ENCODE data around the gene PRAMEF26.
"Not testable (repeated sequence)": the region's sequence is repeated elsewhere in the genome, so short reads cannot be mapped to it uniquely, and the experiment has no call there.

PRAMEF26 gene

DNA sequence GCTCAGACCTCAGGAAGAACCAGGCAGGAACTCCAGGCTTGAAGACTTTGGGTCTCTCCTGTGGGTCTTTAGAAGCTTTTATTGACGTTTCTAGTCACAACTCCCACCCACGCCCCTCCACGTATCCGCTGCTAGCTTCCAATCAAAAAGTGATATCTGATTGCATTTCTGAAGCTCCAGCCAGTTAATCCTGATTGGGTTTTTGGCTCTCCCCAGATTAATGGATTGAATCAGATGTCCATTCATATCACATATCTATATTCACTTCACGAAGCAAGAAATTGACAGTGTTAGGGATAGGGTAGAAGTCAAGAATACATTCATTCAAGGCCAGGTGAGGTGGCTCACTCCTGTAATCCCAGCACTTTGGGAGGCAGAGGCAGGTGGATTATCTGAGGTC, at the start of gene PRAMEF26:
Gene PRAMEF26 (minus strand): TSS at position 101 of the 400 bp plus-strand sequence. CDS start 2,914 bp downstream, outside the sequence.
- not testable (repeated sequence) for H3K27ac ChIP-seq; H3K4me3 ChIP-seq; DNase-seq (ENCODE audit: low spot score)

DNA sequence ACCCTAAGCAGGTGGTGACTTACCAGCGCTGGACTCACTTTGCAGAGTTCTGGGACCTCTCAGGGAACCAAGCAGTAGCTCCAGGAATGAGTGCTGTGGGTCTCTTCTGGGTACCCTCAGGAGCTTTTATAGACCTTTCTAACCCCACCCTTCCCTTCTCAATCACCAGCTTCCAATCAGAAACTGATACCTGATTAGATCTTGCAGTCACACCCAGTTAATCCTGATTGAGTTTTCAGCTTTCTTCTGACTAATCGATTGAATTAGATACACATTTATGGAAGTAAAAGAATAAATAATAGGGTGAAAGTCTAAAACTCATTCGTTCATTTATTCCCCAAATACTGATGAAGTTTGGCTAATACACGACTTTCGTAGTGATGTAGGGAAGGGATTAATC, 45.5 kb upstream of the PRAMEF26 start, which contains the start of gene PRAMEF13:
Gene PRAMEF13 (minus strand): TSS at position 101 of the 400 bp plus-strand sequence. CDS start 1,820 bp downstream, outside the sequence.
- H3K4me3 ChIP-seq; DNase-seq (ENCODE audit: low spot score); H3K27ac ChIP-seq: not testable (repeated sequence)

DNA sequence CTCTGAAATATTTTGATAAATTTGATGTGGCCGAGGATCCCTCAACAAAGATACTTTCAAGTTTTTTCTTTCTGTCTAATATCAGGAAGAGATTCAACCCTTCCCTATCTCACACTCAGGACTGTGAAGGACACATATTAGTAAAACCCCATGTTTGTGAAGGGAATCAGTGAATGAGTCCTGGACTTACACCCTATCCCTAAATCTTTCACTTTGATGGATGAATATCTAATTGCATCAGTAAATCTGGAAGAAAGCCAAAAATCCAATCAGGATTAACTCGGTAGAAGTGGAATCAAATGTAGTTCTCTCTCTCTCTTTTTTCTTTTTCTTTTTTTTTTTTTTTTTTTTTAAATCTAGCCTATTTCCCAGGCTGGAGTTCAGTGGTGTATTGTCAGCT, 15.7 kb upstream of the PRAMEF26 start, which contains the start of gene PRAMEF9:
Gene PRAMEF9 (plus strand): TSS at position 301 of the 400 bp plus-strand sequence. CDS start 3,433 bp downstream, outside the sequence.
- not testable (repeated sequence) for H3K4me3 ChIP-seq; H3K27ac ChIP-seq; DNase-seq (ENCODE audit: low spot score)

DNA sequence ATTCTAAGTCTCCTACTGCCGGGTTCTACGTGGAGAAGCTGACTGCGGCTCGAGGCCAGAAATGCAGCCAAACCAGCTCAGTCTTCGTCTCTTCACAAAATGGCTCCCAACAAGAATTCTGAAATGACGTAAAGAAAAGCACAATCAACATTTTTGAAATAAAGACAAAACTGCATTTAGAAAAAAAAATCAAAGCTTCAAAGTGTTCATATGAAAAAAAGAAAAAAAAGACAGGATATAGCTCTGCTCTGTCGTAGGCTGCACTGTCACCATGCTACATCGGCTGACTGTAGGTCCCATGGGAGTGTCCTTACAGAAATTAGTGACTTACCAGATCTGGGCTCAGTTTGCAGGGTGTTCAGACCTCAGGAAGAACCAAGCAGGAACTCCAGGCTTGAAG, 9.7 kb upstream of the PRAMEF26 start, which contains the start of gene HNRNPCL4:
Gene HNRNPCL4 (minus strand): TSS at position 101 of the 400 bp plus-strand sequence. CDS start 164 bp downstream, outside the sequence.
- H3K4me3 ChIP-seq; DNase-seq (ENCODE audit: low spot score); H3K27ac ChIP-seq: not testable (repeated sequence)

DNA sequence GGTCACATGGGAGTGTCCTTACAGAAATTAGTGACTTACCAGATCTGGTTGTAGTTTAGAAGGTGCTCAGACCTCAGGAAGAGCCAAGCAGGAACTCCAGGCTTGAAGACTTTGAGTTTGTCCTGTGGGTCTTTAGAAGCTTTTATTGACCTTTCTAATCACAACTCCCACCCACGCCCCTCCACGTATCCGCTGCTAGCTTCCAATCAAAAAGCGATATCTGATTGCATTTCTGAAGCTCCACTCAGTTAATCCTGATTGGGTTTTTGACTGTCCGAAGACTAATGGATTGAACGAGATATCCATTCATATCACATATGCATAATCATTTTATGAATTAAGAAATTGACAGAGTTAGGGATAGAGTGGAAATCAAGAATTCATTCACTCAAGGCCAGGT, 39.1 kb downstream of the PRAMEF26 start, which contains the start of gene HNRNPCL2:
Gene HNRNPCL2 (minus strand): TSS at position 101 of the 400 bp plus-strand sequence. CDS start 454 bp downstream, outside the sequence.
- not testable (repeated sequence) for H3K4me3 ChIP-seq; H3K27ac ChIP-seq; DNase-seq (ENCODE audit: low spot score)

All from coronary artery (tissue), 2 donors.